RWPE2 (cell line): Measurements from ENCODE around the gene ZFYVE27.

ENCODE experiments used
- ATAC-seq: fragments of 200-7000 bp; cut with Tn5 transposase; 3 replicates; pipeline ENCODE4 v1.9.1; 2021; ENCODE audit warnings: low read depth
- DNase-seq: peaks from one replicate; pipeline ENCODE4 v3.0.0-alpha.2; 2020; ENCODE audit warnings: low spot score
- H3K27ac ChIP-seq: fragments of 450-650 bp; 2 replicates; pipeline ENCODE4 v1.5.1; 2017; ENCODE audit warnings: mild to moderate bottlenecking; ENCODE audit not compliant: poor library complexity, severe bottlenecking
- H3K27me3 ChIP-seq: fragments of 250-450 bp; sonication (Bioruptor Pico); 2 replicates; pipeline ENCODE4 v1.5.1; 2021; ENCODE audit warnings: mild to moderate bottlenecking, moderate library complexity; ENCODE audit not compliant: insufficient read depth, poor library complexity, severe bottlenecking
- H3K36me3 ChIP-seq: fragments of 250-450 bp; sonication (Bioruptor Pico); 2 replicates; pipeline ENCODE4 v1.5.1; 2020; ENCODE audit warnings: low read depth, mild to moderate bottlenecking, moderate library complexity
- H3K4me1 ChIP-seq: fragments of 250-450 bp; sonication (Bioruptor Pico); 2 replicates; pipeline ENCODE4 v1.5.1; 2021; ENCODE audit warnings: mild to moderate bottlenecking, moderate library complexity; ENCODE audit not compliant: insufficient read depth, poor library complexity, severe bottlenecking
- H3K4me3 ChIP-seq: fragments of 250-450 bp; sonication (Bioruptor Pico); 2 replicates; pipeline ENCODE4 v1.5.1; 2021; ENCODE audit warnings: mild to moderate bottlenecking, moderate library complexity; ENCODE audit not compliant: severe bottlenecking
- H3K9me3 ChIP-seq: fragments of 250-450 bp; sonication (Bioruptor Pico); 2 replicates; pipeline ENCODE4 v1.5.1; 2021; ENCODE audit warnings: mild to moderate bottlenecking, moderate library complexity; ENCODE audit not compliant: severe bottlenecking
- TF ChIP-seq, protein P1 (sequence below): fragments of 450-650 bp; IDR thresholded peaks from one replicate; pipeline ENCODE4 v1.5.1; 2017; ENCODE audit warnings: mild to moderate bottlenecking, moderate library complexity; ENCODE audit not compliant: poor library complexity, severe bottlenecking

Gene ZFYVE27

DNA sequence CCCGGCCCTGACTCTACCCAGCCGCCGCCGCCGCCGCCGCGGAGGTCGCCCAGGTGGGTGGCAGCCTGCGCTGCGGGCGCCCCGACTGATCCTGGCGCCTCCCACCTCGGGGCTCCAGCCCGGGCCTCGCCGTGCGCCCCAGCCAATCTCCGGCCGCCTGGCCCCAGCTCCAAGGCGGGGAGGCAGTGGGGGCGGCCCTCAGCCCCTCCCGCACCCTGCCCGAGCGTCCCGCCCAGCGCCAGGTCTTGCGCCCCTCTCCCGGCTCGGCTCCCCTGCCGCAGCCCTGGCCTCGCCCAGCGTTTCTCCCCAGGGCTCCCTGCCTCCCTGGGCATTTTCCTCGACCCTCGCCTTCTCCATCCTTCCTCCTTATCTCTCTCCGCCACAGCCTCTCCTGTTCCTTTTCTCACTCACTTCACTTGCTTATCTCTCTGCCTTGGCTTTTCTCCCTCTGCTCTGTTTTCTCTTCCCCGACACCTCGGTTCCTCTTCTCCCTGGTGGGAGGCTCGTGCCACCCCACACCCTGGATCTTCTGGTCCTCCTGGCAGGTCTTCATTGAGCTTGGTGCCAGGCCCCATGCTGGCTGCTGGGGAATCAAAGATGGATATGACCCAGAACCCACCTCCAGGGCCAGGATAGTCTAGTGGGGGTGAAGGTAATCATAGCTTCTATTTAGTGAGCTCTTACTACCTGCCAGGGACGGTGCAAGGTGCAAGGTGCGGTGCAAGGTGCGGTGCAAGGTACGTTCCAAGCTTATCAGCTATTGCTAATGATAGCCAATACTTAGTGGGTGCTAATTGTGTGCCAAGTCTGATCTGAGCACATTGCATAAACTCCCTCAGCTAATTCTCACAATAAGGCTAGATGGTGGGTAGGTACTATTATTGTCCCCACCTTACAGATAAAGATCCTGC is 35.2 kb downstream of the ZFYVE27 start, which contains the start of gene SFRP5:
SFRP5 (minus strand) TSS at position 87 of the 911 bp plus-strand sequence. CDS start 166 bp downstream, outside the sequence.
- no peak for DNase-seq
- no peak for ATAC-seq
- Histone ChIP-seq H3K9me3 (no peaks in the 10 kb centered on the region), H3K36me3 (no peaks in the 10 kb centered on the region), H3K4me3 (peak within 1 kb of the TSS; percentile 13), H3K4me1 (no peaks in the 10 kb centered on the region), H3K27ac (no peak within 1 kb of the TSS), H3K27me3 (peaks cover 45% of the 10 kb centered on the region)
- TF ChIP-seq, protein P1, sequence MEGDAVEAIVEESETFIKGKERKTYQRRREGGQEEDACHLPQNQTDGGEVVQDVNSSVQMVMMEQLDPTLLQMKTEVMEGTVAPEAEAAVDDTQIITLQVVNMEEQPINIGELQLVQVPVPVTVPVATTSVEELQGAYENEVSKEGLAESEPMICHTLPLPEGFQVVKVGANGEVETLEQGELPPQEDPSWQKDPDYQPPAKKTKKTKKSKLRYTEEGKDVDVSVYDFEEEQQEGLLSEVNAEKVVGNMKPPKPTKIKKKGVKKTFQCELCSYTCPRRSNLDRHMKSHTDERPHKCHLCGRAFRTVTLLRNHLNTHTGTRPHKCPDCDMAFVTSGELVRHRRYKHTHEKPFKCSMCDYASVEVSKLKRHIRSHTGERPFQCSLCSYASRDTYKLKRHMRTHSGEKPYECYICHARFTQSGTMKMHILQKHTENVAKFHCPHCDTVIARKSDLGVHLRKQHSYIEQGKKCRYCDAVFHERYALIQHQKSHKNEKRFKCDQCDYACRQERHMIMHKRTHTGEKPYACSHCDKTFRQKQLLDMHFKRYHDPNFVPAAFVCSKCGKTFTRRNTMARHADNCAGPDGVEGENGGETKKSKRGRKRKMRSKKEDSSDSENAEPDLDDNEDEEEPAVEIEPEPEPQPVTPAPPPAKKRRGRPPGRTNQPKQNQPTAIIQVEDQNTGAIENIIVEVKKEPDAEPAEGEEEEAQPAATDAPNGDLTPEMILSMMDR = no peak

GRCh38 chr10:97773096-97773495 is 36.2 kb downstream of the ZFYVE27 start:
- Histone ChIP-seq H3K36me3 (no peaks in the 10 kb centered on the region), H3K4me3 (no peak overlapping the region), H3K27ac (no peak overlapping the region), H3K9me3 (no peaks in the 10 kb centered on the region), H3K4me1 (no peaks in the 10 kb centered on the region), H3K27me3 (peaks cover 45% of the 10 kb centered on the region)
- TF ChIP-seq, protein P1 = no peak
- no peak for ATAC-seq
- no peak for DNase-seq

DNA sequence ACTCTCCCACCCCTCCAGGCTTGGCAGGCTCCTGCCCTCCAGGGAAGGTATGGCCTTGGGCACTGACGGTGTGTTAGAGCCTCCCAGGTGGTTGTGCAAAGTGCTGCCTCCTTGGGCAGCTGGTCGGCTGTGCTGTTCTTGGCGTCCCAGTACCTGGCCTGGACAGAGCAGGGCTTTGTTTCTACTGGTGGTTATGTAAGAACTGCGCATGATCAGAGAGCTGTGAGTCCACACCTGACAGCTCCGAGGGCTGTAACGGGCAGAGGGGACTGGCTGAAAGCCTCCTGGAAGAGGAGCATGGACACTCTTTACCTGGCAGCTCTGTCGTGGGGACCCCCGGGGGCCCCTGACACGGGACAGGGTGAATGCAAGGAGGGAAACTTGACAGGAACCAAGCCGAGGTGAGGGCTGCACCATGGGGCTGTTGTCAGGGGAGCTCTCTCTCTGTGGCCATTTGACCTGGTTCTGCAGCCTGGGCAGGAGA is 37.9 kb downstream of the ZFYVE27 start:
- Histone ChIP-seq H3K36me3 (no peaks in the 10 kb centered on the region), H3K4me3 (no peak overlapping the region), H3K27me3 (peaks cover 38% of the 10 kb centered on the region), H3K27ac (no peak overlapping the region), H3K9me3 (no peaks in the 10 kb centered on the region), H3K4me1 (no peaks in the 10 kb centered on the region)
- DNase-seq (no peak), ATAC-seq (peak; percentile 10; the same call in 1 of the 3 replicates)
- TF ChIP-seq, protein P1 = no peak

DNA sequence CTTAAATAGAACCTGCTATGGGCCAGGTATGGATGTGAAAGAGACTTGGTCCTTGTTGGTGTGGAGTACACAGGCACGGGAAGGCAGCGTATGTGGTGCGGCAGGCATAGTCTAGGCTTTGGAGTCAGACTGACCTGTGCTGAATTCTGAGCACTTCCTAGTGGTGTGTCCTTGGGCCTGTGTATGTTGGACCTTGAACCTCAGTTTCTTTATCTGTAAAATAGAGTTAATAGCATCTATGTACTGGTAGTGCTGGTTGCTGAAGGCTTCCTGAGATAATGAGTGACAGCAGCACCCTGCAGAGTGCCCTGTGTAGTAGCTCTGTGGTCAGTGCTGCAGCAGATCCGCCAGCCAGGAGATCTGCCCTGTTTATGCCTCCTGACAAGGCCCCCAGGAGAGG is 40.2 kb downstream of the ZFYVE27 start:
- H3K27ac ChIP-seq = no peak overlapping the region
- DNase-seq = no peak
- TF ChIP-seq, protein P1 = no peak
- H3K4me3 ChIP-seq = no peak overlapping the region
- peaks cover 18% of the 10 kb centered on the region for H3K27me3 ChIP-seq
- no peaks in the 10 kb centered on the region for H3K9me3 ChIP-seq
- H3K4me1 ChIP-seq = no peaks in the 10 kb centered on the region
- no peaks in the 10 kb centered on the region for H3K36me3 ChIP-seq
- no peak for ATAC-seq
